Right renal cortex interstitium (tissue), 3 donors: ENCODE results near the gene UQCRC1. TPM values are rescaled to one million over a fixed set of nuclear protein-coding genes. Genes with fewer than 3 reads are reported as not detected.

Experiments used
- DNase-seq, 3 donors: peaks; one replicate each; pipeline ENCODE4 v3.0.0-alpha.2; 2013; ENCODE audit warnings: low read depth in 3 of 3, low spot score in 2 of 3
- polyA plus RNA-seq, 3 donors: library from polyadenylated mRNA; unstranded; fragments of 120-200 nt; gene quantifications; one replicate each; pipeline ENCODE4 v1.2.1, GENCODE V29; 2013; ENCODE audit not compliant: insufficient read length in 3 of 3

UQCRC1 gene
- polyA plus RNA-seq: 100 to 1,000 TPM; 294 to 321 (median 294) TPM

DNA sequence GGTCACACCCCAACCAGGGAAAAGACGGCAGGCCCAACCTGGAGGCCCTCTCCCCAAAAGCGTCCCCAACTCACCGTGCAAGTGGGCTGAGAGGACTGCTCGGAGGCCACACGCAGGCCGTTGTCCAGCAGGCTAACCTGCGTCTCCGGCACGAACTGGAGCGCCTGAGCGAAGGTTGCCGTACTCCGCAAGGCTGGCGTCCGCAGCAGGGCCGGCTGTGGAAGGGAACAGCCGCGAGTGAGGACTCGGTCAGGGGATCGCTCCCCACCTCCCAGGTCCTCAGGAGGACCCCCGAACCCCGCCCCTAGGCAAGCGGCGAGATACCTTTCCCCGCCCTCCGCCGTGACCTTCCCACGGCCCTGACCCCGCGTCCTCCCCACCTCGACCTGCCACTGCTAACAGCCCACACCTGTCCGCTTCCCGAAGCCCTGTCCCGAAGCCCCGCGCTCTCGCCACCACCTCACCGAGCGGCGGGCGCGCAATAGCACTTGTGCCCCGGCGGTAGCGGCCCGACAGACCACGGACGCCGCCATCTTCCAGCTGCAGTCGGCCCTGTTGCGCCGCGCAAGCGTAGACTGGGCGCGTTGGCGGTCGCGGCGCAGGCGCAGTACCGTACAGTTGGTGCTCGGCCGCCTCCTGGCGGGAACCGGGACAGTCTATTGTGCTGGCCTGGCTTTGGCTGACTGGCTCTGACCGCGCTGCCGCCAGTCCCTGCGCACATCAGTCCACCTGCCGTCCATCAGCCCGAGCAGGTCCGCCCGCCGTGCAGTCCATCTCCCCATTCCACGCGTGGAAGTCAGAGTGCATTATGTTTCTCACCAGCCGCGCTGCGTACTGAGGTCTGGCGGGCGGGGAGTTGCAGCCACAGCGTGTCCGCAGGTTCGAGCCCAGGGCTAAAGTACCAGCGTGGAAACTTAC lies at the start of gene UQCRC1:
TSS of gene UQCRC1 (minus strand) at position 559 of the 918 bp plus-strand sequence. CDS start at position 533, 26 bp downstream.
- peak; percentile 84 to 88 (median 85) for DNase-seq

- DNase-seq: no peak
Measured at GRCh38 chr3:48656841-48657281, 47.4 kb upstream of the UQCRC1 start.

DNA sequence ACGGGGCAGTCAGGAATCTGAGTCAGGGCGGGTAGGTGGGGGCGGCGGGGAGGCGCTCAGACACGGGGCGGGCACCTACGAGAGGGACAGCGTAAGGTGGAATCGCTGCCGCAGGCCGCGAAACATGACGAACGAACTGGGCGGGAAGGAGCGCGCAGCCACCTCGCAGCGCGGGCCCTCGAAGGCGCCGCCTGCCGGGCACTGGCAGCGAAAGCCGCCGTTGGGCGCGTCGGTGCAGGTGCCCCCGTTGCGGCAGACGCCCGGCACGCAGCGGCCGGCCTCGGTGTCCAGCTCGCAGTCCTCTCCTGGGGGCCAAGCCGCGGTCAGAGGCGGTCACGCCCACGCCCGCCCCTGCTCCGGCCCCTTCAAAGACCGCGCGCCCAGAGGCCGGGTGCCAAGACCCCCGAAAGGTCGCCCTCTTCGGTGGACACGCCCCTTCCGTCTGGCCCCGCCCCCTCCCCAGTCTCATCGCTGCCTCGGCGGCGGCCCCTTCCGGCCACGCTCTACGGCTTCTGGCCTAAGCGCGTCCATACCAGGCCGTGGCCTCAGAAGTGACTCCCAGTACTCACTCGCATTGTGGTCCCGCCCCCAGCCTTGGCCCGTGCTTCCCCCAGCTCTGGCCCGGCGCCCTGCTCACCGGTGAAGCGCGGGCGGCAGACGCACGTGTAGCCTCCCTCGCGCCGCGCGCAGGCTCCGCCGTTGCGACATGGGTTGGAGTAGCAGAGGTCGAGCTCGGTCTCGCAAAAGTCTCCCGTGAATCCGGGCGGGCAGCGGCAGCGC lies 46.8 kb upstream of the UQCRC1 start:
- peak in 2 of 3 donors; percentile 53 to 61 for DNase-seq

GRCh38 chr3:48655606-48656005 lies 46.2 kb upstream of the UQCRC1 start:
- DNase-seq: no peak

GRCh38 chr3:48655063-48655462 lies 45.6 kb upstream of the UQCRC1 start:
- DNase-seq: no peak

GRCh38 chr3:48652923-48653715 lies 43.7 kb upstream of the UQCRC1 start:
- no peak for DNase-seq

- no peak for DNase-seq
Measured at GRCh38 chr3:48651771-48652170, 42.3 kb upstream of the UQCRC1 start.

- DNase-seq: no peak
Measured at GRCh38 chr3:48650723-48651122, 41.3 kb upstream of the UQCRC1 start.

- no peak for DNase-seq
Measured at GRCh38 chr3:48648188-48648850, 38.9 kb upstream of the UQCRC1 start.

DNA sequence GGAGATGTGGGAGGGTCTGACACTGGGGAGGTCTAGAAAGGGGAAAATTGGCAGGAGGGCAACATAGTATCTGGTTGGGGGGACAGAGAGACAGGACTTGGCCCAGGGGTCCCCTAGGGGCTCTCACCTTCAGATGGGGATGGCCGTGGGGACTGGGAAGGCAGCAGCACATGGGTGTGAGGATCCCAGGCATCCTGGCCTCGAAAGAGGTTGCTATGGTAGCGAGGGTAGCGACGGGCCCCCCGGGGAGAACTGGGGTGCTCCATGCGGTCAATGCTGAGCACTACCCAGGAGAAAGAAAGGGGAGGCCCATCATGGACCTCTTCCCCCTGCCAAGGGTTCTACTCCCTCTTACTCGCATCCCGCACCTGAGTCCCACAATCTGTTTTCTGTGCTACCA lies 38.3 kb upstream of the UQCRC1 start:
- DNase-seq: no peak

- no peak for DNase-seq
Measured at GRCh38 chr3:48644898-48645760, 35.7 kb upstream of the UQCRC1 start.

GRCh38 chr3:48642605-48643004 lies 33.2 kb upstream of the UQCRC1 start:
- no peak for DNase-seq

GRCh38 chr3:48641396-48641795 lies 31.9 kb upstream of the UQCRC1 start:
- no peak for DNase-seq

DNA sequence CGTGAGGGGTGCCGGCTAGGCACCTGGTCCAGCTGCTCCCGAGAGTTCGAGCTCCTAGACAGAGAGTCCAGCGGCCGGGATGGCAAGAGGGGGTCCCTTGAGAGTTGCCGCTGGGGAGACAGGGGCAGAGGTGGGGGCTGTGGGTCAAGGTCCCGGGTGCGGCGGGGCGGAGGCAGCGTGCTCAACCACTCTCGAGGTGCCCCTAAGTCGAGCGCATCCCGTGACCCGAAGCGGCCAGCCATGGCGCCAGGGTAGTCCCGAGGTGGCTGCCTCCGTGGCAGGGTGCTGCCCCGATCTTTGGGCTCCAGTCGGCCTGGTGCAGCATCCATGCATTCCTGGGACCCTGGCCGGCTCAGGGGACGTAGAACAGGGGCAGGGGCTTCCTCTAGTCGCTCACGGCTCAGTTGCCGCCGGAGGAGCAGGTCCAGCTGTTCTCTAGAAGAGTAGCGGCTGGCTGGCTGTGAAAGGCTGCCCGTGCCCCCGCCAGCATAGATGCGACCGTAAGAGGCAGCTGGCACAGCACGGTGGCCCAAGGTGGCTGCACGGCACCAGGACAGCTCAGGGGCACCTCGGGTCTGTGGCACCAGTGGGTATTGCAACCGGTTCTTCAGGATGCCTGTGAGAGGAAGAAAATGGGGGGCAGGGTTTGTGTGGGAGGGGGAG lies 30.6 kb upstream of the UQCRC1 start:
- DNase-seq: no peak

DNA sequence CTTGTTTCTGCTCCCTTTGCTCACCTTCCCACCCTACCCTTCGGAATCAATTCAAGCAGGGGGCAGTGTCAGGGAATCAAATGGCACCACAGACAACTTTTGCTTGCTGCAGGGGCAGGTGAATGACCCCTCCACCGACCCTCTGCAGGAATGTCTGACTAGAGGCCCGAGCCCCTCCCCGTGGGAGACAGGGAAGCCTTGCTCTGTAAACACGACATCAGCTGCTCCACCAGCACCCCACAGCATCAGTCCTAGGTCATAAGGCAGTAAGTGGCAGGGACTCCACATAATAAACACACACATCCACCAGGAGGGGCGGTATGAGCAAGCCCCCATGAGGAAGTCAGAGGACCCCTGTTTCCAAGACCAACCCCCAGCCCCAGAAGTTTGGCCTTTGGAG lies 27.9 kb upstream of the UQCRC1 start:
- no peak for DNase-seq

DNA sequence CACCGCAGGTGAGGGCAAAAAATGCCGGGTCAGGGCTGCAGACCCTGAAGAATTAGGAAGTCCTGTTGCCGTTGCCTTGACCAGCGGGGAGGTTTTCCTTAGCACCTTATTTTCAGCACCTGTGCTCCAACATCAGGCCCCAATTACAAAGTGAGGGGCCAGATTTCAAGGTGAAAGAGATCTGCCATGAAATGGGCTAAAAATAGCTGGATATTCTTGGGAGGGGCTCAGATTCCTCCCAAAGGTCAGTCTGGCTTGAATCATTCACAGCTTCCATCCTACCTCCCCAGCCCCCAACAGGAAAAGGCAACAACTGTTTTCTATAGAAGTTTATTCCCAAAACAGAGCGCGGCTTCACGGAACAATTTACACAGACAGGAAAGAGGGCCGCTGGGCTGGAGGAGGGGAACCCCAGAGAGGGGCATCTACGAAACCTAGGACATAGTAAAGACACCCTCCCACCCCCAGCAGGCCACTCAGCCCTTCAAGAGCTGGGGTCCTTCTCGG lies 26.8 kb upstream of the UQCRC1 start:
- DNase-seq: no peak

DNA sequence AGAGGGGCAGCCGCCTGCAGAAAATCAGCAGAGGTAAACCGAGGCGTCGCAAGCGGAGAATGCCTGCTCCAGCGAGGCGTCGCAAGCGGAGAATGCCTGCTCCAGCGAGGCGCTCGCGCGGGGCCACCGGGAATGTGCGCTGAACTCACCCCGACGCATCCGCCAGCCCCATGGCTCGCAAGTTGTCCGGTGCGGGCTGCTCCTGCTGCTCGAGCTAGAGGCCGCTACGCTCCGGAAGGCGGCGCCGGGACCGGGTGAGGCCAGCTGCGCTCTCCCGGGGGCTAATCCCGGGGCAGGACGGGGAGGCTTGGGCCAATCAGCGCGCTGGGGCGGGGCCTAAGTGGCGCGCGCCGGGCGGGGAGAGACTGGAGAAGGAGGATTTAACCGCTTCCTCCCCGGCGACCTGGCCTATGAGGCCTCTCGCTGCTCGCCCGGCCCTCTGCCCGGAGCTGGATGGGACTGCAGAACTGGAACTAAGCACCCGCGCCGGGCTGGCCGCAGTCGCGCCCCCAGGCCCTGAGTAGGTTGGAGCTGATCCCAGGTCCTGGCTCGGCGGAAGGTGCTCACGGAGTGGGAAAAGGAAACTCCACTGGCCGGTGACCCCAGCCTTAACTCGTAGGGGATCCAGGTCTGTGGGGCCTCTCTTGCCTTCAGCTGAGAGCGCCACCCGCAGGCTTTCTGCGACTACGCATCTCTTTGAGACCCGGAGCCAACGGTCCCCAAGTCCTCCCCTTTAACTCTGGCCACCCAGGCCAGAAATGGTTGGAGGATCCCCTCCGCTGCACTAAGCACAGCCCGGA lies 26.0 kb upstream of the UQCRC1 start, which contains the start of gene SLC26A6:
TSS of gene SLC26A6 (minus strand) at position 240 of the 800 bp plus-strand sequence. CDS start at position 172, 68 bp downstream.
- DNase-seq: peak; percentile 72 to 94 (median 90)
